NCI-H1048 (cell line): ENCODE measurements around the gene PIGL.
"Not testable (repeated sequence)": the region's sequence is repeated elsewhere in the genome, so short reads cannot be mapped to it uniquely, and the experiment has no call there.

Experiments used
- DNase-seq: peaks from one replicate; lab custom pipeline; 2025; lab: John Stamatoyannopoulos, UW

Gene PIGL

GRCh38 chr17:16312061-16312460 is 95.1 kb downstream of the PIGL start:
- DNase-seq, result not testable (repeated sequence)

GRCh38 chr17:16313139-16314090 is 96.4 kb downstream of the PIGL start:
- no peak for DNase-seq

GRCh38 chr17:16314189-16314588 is 97.2 kb downstream of the PIGL start:
- DNase-seq, result no peak

- no peak for DNase-seq
These were observed 97.8 kb downstream of the PIGL start for GRCh38 chr17:16314859-16315258.

- no peak for DNase-seq
These were observed 103.0 kb downstream of the PIGL start for GRCh38 chr17:16319969-16320368.

- no peak for DNase-seq
These were observed 105.6 kb downstream of the PIGL start for GRCh38 chr17:16322636-16323035.

- DNase-seq, result no peak
These were observed 109.0 kb downstream of the PIGL start for GRCh38 chr17:16325964-16326363.

GRCh38 chr17:16327018-16327417 is 110.0 kb downstream of the PIGL start:
- no peak for DNase-seq

GRCh38 chr17:16328997-16329396 is 112.0 kb downstream of the PIGL start:
- DNase-seq, result no peak

- no peak for DNase-seq
These were observed 112.7 kb downstream of the PIGL start for GRCh38 chr17:16329519-16330271.

- DNase-seq, result no peak
These were observed 121.4 kb downstream of the PIGL start for GRCh38 chr17:16338391-16338790.

GRCh38 chr17:16339402-16339801 is 122.4 kb downstream of the PIGL start:
- DNase-seq, result no peak

- DNase-seq, result no peak
These were observed 122.9 kb downstream of the PIGL start for GRCh38 chr17:16339959-16340358.

- no peak for DNase-seq
These were observed 126.0 kb downstream of the PIGL start for GRCh38 chr17:16342979-16343378.

GRCh38 chr17:16343569-16343968 is 126.6 kb downstream of the PIGL start:
- DNase-seq, result no peak

GRCh38 chr17:16345565-16345964 is 128.6 kb downstream of the PIGL start:
- DNase-seq, result no peak

- no peak for DNase-seq
These were observed 129.8 kb downstream of the PIGL start for GRCh38 chr17:16346721-16347271.

GRCh38 chr17:16348586-16348985 is 131.6 kb downstream of the PIGL start:
- no peak for DNase-seq

GRCh38 chr17:16349431-16349830 is 132.4 kb downstream of the PIGL start:
- DNase-seq, result no peak

- DNase-seq, result no peak
These were observed 134.8 kb downstream of the PIGL start for GRCh38 chr17:16351831-16352230.

GRCh38 chr17:16352303-16352666 is 135.3 kb downstream of the PIGL start:
- DNase-seq, result no peak

- no peak for DNase-seq
These were observed 135.8 kb downstream of the PIGL start for GRCh38 chr17:16352667-16353316.
